Choroid plexus epithelial cell (primary cell): Measurements from ENCODE around the gene FAM193A.
A peak's percentile ranks its signal among the peaks of the same experiment; 100 is the strongest.
"Not testable (repeated sequence)": the region's sequence is repeated elsewhere in the genome, so short reads cannot be mapped to it uniquely, and the experiment has no call there.

Source experiments
- DNase-seq: peaks from one replicate; pipeline ENCODE4 v3.0.0-alpha.2; 2010; ENCODE audit warnings: low read depth
- H3K4me3 ChIP-seq: 2 replicates; pipeline ENCODE4 v1.5.1; 2011; ENCODE audit warnings: low read depth, mild to moderate bottlenecking, control low read depth, low read length, moderate library complexity
- CTCF ChIP-seq: conservative IDR thresholded peaks from 2 replicates; pipeline ENCODE4 v1.5.1; 2011; ENCODE audit warnings: low read depth, mild to moderate bottlenecking, control low read depth, inconsistent platforms, low read length, moderate library complexity

The FAM193A gene

GRCh38 chr4:2733001-2733843, 196.8 kb downstream of the FAM193A start:
- no peak for TF ChIP-seq CTCF
- no peak for DNase-seq
- no peak overlapping the region for H3K4me3 ChIP-seq

- no peak overlapping the region for H3K4me3 ChIP-seq
- no peak for TF ChIP-seq CTCF
- no peak for DNase-seq
These were observed 197.6 kb downstream of the FAM193A start for GRCh38 chr4:2733844-2734574.

GRCh38 chr4:2734612-2735011, 198.2 kb downstream of the FAM193A start:
- no peak for DNase-seq
- no peak overlapping the region for H3K4me3 ChIP-seq
- no peak for TF ChIP-seq CTCF

- no peak overlapping the region for H3K4me3 ChIP-seq
- no peak for TF ChIP-seq CTCF
- DNase-seq = no peak
These were observed 199.4 kb downstream of the FAM193A start for GRCh38 chr4:2735869-2736268.

- DNase-seq, H3K4me3 ChIP-seq: not testable (repeated sequence)
These were observed 201.8 kb downstream of the FAM193A start for GRCh38 chr4:2738296-2738695.

GRCh38 chr4:2741626-2742025, 205.2 kb downstream of the FAM193A start:
- peak; percentile 36 for DNase-seq
- H3K4me3 ChIP-seq = no peak overlapping the region
- no peak for TF ChIP-seq CTCF

- no peak for DNase-seq
- H3K4me3 ChIP-seq = no peak overlapping the region
These were observed 205.8 kb downstream of the FAM193A start for GRCh38 chr4:2742081-2742822.

More at GRCh38 chr4:2742081-2742822, 205.8 kb downstream of the FAM193A start:
- TF ChIP-seq CTCF = no peak
